HEK293T (cell line): ENCODE results near the gene RBM42.

ENCODE experiments used
- CTCF ChIA-PET: fragments of 350-600 bp; formaldehyde crosslinking; extraction: SDS; loops from one replicate; lab custom pipeline; 2021; ENCODE audit warnings: antibody characterized with exemption, inconsistent platforms; lab: Yijun Ruan, JAX
- POLR2A ChIA-PET: fragments of 350-600 bp; formaldehyde crosslinking; extraction: SDS; loops from one replicate; lab custom pipeline; 2020; ENCODE audit warnings: antibody characterized with exemption, inconsistent platforms; lab: Yijun Ruan, JAX
- DNase-seq: peaks from one replicate; pipeline ENCODE4 v3.0.0; 2012; ENCODE audit warnings: mixed read lengths; ENCODE audit errors: extremely low spot score
- ARNT ChIP-seq: fragments of 450-650 bp; IDR thresholded peaks from 2 replicates; pipeline ENCODE4 v1.6.1; 2017; ENCODE audit warnings: mild to moderate bottlenecking
- BHLHE40 ChIP-seq: fragments of 450-650 bp; IDR thresholded peaks from 2 replicates; pipeline ENCODE4 v1.6.1; 2016; ENCODE audit warnings: mild to moderate bottlenecking, moderate library complexity, borderline replicate concordance
- CTBP1 ChIP-seq: fragments of 450-650 bp; IDR thresholded peaks from 2 replicates; pipeline ENCODE4 v1.6.1; 2016; ENCODE audit warnings: borderline replicate concordance
- ELF4 ChIP-seq: fragments of 450-650 bp; IDR thresholded peaks from 2 replicates; pipeline ENCODE4 v1.6.1; 2017; ENCODE audit warnings: antibody characterized with exemption
- FOXA1 ChIP-seq: fragments of 450-650 bp; IDR thresholded peaks from 2 replicates; pipeline ENCODE4 v1.6.1; 2016; ENCODE audit warnings: mild to moderate bottlenecking
- FOXK2 ChIP-seq: fragments of 450-650 bp; IDR thresholded peaks from 2 replicates; pipeline ENCODE4 v1.6.1; 2016; ENCODE audit warnings: mild to moderate bottlenecking
- FOXM1 ChIP-seq: fragments of 450-650 bp; IDR thresholded peaks from 2 replicates; pipeline ENCODE4 v1.6.1; 2017; ENCODE audit warnings: mild to moderate bottlenecking, borderline replicate concordance
- HDGF ChIP-seq: fragments of 450-650 bp; IDR thresholded peaks from 2 replicates; pipeline ENCODE4 v1.6.1; 2017; ENCODE audit warnings: antibody characterized with exemption, borderline replicate concordance
- L3MBTL2 ChIP-seq: fragments of 450-650 bp; conservative IDR thresholded peaks from 2 replicates; pipeline ENCODE4 v1.6.1; 2016; ENCODE audit warnings: mild to moderate bottlenecking
- LEF1 ChIP-seq: fragments of 450-650 bp; IDR thresholded peaks from 2 replicates; pipeline ENCODE4 v1.6.1; 2017; ENCODE audit warnings: mild to moderate bottlenecking, borderline replicate concordance
- NFRKB ChIP-seq: fragments of 450-650 bp; IDR thresholded peaks from 2 replicates; pipeline ENCODE4 v1.6.1; 2016; ENCODE audit warnings: mild to moderate bottlenecking, moderate library complexity
- SP1 ChIP-seq: fragments of 450-650 bp; IDR thresholded peaks from 2 replicates; pipeline ENCODE4 v1.6.1; 2017
- SUZ12 ChIP-seq: fragments of 450-650 bp; IDR thresholded peaks from 2 replicates; pipeline ENCODE4 v1.6.1; 2016; ENCODE audit warnings: mild to moderate bottlenecking
- TARDBP ChIP-seq: fragments of 450-650 bp; IDR thresholded peaks from 2 replicates; pipeline ENCODE4 v1.6.1; 2016
- ZNF384 ChIP-seq: fragments of 450-650 bp; IDR thresholded peaks from 2 replicates; pipeline ENCODE4 v1.6.1; 2016
- TF ChIP-seq, protein P1 (sequence below): fragments of 450-650 bp; IDR thresholded peaks from 2 replicates; pipeline ENCODE4 v1.6.1; 2016

RBM42 gene, protein sequence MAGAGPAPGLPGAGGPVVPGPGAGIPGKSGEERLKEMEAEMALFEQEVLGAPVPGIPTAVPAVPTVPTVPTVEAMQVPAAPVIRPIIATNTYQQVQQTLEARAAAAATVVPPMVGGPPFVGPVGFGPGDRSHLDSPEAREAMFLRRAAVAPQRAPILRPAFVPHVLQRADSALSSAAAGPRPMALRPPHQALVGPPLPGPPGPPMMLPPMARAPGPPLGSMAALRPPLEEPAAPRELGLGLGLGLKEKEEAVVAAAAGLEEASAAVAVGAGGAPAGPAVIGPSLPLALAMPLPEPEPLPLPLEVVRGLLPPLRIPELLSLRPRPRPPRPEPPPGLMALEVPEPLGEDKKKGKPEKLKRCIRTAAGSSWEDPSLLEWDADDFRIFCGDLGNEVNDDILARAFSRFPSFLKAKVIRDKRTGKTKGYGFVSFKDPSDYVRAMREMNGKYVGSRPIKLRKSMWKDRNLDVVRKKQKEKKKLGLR

GRCh38 chr19:35628565-35629331 is at the start of gene RBM42:
RBM42 (plus strand) TSS chr19:35629036; CDS start chr19:35629154, 118 bp downstream.
- peak; percentile 32; the same call in 1 of the 2 replicates for TF ChIP-seq ELF4
- TF ChIP-seq HDGF = no peak
- TF ChIP-seq TARDBP = no peak
- peak; percentile 62; the same call in 1 of the 2 replicates for TF ChIP-seq SP1
- TF ChIP-seq L3MBTL2 = no peak
- TF ChIP-seq, protein P1, sequence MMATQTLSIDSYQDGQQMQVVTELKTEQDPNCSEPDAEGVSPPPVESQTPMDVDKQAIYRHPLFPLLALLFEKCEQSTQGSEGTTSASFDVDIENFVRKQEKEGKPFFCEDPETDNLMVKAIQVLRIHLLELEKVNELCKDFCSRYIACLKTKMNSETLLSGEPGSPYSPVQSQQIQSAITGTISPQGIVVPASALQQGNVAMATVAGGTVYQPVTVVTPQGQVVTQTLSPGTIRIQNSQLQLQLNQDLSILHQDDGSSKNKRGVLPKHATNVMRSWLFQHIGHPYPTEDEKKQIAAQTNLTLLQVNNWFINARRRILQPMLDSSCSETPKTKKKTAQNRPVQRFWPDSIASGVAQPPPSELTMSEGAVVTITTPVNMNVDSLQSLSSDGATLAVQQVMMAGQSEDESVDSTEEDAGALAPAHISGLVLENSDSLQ = peak; percentile 57
- DNase-seq = peak; percentile 99
- POLR2A ChIA-PET = interaction anchor here (0.6 to 1.0 kb wide), 5 partner anchors 9 to 118 kb away, joined by 3 to 5 read pairs (median 3); partner anchors contain the start of gene COX6B1
- CTCF ChIA-PET = interaction anchor here (0.7 kb wide), 1 partner anchor 64 kb away, joined by 9 read pairs; no protein-coding TSS in a partner anchor

DNA sequence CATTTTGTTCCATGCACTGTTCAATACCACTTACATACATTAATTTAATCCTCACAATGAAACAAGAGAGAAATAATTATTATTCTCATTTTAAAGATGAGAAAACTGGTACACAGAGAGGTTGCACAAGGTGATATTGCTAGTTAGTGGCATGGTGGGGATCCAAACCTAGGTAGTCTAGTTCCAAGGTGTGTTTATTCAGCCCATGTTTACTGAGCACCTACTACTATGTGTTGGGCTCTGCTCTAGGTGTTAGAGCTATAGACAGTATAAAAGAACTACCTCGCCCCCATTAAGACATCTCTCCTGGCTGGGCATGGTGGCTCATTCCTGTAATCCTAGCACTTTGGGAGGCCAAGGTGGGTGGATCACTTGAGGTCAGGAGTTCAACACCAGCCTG is 46.1 kb upstream of the RBM42 start:
- CTCF ChIA-PET = no interaction called here
- DNase-seq = no peak
- TF ChIP-seq NFRKB (no peak), LEF1 (no peak), SP1 (no peak), SUZ12 (no peak), TARDBP (no peak), CTBP1 (no peak), L3MBTL2 (no peak), ARNT (no peak), FOXA1 (no peak), HDGF (no peak), BHLHE40 (no peak), ELF4 (no peak), ZNF384 (no peak), FOXM1 (no peak), FOXK2 (no peak)
- TF ChIP-seq, protein P1 = no peak
- POLR2A ChIA-PET = no interaction called here

DNA sequence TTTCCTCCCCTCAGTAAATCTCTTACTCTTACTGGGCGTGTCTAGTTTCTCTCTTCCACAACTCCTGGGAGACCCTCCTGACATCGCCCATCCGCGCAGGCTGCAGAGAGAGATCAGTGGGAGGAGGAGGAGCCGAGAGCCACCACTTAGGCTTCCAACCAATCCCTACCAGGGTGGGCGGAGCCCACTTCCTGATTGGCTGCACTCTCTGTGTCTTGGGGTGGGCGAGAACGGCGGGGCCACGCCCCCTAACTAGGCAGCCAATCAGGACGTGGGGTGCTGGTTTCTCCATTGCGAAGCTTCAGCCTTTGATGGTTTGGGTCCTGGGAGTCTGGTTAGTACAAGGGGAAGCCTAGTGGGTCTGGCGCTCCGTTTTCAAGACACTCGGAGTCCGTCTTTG is 43.0 kb upstream of the RBM42 start, which contains the start of gene PMIS2:
TSS of gene PMIS2 (plus strand) at position 326 of the 400 bp plus-strand sequence. CDS start 87 bp downstream, outside the sequence.
- TF ChIP-seq L3MBTL2 = no peak
- no peak for TF ChIP-seq FOXM1
- TF ChIP-seq, protein P1 = no peak
- no peak for TF ChIP-seq ZNF384
- no peak for TF ChIP-seq SP1
- no peak for TF ChIP-seq BHLHE40
- no peak for TF ChIP-seq HDGF
- TF ChIP-seq FOXK2 = no peak
- no peak for TF ChIP-seq LEF1
- no peak for TF ChIP-seq ELF4
- no peak for TF ChIP-seq CTBP1
- no peak for TF ChIP-seq SUZ12
- TF ChIP-seq FOXA1 = no peak
- TF ChIP-seq NFRKB = no peak
- no peak for TF ChIP-seq TARDBP
- TF ChIP-seq ARNT = no peak
- POLR2A ChIA-PET = no interaction called here
- peak; percentile 48 for DNase-seq
- CTCF ChIA-PET = no interaction called here

- TF ChIP-seq, protein P1 = no peak
- TF ChIP-seq L3MBTL2 = no peak
- no peak for TF ChIP-seq HDGF
- ChIA-PET CTCF (no interaction called here), POLR2A (no interaction called here)
- peak; percentile 2 for DNase-seq
Measured at GRCh38 chr19:35587321-35587720, 41.5 kb upstream of the RBM42 start.

DNA sequence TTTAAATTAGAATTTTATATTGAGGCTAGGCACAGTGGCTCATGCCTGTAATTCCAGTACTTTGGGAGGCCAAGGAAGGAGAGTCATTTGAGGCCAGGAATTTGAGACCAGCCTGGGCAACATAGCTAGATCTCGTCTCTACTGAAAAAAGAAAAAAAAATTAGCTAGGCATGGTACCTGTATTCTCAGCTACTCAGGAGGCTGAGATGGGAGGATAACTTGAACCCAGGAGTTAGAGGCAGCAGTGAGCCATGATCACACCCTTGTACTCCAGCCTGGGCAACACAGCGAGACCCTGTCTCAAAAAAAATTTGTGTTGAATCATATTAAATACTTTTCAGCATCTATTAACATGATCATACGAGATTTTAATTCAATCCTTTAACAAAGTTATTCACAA is 38.0 kb upstream of the RBM42 start:
- TF ChIP-seq, protein P1 = no peak
- TF ChIP-seq FOXM1 (no peak), SP1 (no peak), FOXK2 (no peak), ZNF384 (no peak), FOXA1 (no peak), ELF4 (no peak), ARNT (no peak), TARDBP (no peak), HDGF (no peak), NFRKB (no peak), BHLHE40 (no peak), SUZ12 (no peak), L3MBTL2 (no peak), LEF1 (no peak), CTBP1 (no peak)
- ChIA-PET CTCF (interaction anchor here (1.4 kb wide), 1 partner anchor 42 kb away, joined by 3 read pairs; no protein-coding TSS in a partner anchor), POLR2A (no interaction called here)
- DNase-seq = no peak
